ENCODE measurements around the gene ANKRD45.

GRCh38 chr1:173572201-173572873 lies 97.3 kb downstream of the ANKRD45 start:
- TF ChIP-seq CTCF (IDR thresholded peaks at IDR 0.05) (no peak), POLR2AphosphoS5 (IDR thresholded peaks at IDR 0.05) (no peak)
